Right atrium auricular region (tissue), 2 donors: ENCODE data around the gene FBRSL1. TPM values are rescaled to one million over a fixed set of nuclear protein-coding genes. Genes with fewer than 3 reads are reported as not detected.
A peak's percentile ranks its signal among the peaks of the same experiment; 100 is the strongest.

Experiments
- DNase-seq: peaks from one replicate; pipeline ENCODE4 v3.0.0-alpha.2; 2019; ENCODE audit warnings: low spot score
- H3K27ac ChIP-seq, 2 donors: fragments of 200-600 bp; sonication (generic); 1 replicate in 1 of 2; 2 replicates in 1 of 2; pipeline ENCODE4 v1.5.1; 2016 to 2019
- H3K27me3 ChIP-seq, 2 donors: fragments of 200-600 bp; sonication (generic); one replicate each; pipeline versions ENCODE4 v1.5.1 to v1.6.0; 2017 to 2019
- H3K36me3 ChIP-seq: fragments of 200-600 bp; sonication (generic); one replicate; pipeline ENCODE4 v1.5.1; 2016
- H3K4me1 ChIP-seq, 2 donors: fragments of 200-600 bp; sonication (generic); one replicate each; pipeline versions ENCODE4 v1.5.1 to v1.6.0; 2017 to 2019
- H3K4me3 ChIP-seq, 2 donors: fragments of 200-600 bp; sonication (generic); 1 replicate in 1 of 2; 2 replicates in 1 of 2; pipeline ENCODE4 v1.5.1; 2017 to 2019; ENCODE audit warnings: mild to moderate bottlenecking in 1 of 2, moderate library complexity in 1 of 2
- H3K9me3 ChIP-seq, 2 donors: fragments of 200-600 bp; sonication (generic); one replicate each; pipeline ENCODE4 v1.5.1; 2019
- total RNA-seq, 2 donors: library from RNA; depleted of rRNA; stranded (reverse); fragments of >200 nt; gene quantifications; one replicate each; pipeline ENCODE4 v1.1.0, GENCODE V29; 2016
- TF ChIP-seq, protein P1 (sequence below), 2 donors: fragments of 200-600 bp; sonication (generic); IDR thresholded peaks; one replicate each; pipeline ENCODE4 v1.5.1; 2019; ENCODE audit warnings: antibody characterized with exemption in 2 of 2

The FBRSL1 gene
- total RNA-seq, 2 donors from 2014 or later: 19.3 to 20.4 TPM

DNA sequence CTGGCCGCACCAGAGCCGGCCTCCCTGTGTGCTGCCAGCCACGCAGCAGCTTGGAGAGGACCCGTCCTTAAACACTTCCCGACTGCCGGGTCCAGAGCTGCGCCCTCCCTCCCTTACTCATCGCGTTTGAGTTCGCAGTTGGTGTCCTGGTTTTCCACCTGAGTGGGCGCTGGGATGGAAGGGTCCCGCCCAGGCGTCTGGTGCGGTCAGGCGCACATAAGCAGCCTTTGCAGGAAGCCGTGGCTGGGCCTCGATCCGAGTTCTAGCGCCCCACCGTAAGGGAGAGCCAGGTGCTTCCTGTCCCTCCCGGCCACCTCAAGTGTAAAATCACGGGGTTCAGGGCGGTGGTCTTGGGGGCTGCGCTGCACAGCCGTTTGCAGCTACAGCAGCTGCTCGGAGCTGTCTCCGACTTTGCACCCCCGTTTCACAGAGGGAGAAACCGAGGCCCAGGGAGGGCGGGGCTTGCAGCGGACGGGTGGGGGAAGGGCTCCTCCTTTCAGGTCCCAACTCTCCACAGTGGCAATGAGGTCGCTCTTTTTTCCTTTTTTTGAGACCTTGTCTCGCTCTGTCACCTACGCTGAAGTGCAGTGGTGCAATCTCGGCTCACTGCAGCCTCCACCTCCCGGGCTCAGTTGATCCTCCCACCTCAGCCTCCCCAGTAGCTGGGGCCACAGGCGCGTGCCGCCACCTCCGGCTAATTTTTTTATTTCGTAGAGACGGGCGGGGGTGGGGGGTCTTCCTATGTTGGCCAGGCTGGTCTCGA is 69.1 kb downstream of the FBRSL1 start:
- no peak for DNase-seq
- TF ChIP-seq, protein P1, sequence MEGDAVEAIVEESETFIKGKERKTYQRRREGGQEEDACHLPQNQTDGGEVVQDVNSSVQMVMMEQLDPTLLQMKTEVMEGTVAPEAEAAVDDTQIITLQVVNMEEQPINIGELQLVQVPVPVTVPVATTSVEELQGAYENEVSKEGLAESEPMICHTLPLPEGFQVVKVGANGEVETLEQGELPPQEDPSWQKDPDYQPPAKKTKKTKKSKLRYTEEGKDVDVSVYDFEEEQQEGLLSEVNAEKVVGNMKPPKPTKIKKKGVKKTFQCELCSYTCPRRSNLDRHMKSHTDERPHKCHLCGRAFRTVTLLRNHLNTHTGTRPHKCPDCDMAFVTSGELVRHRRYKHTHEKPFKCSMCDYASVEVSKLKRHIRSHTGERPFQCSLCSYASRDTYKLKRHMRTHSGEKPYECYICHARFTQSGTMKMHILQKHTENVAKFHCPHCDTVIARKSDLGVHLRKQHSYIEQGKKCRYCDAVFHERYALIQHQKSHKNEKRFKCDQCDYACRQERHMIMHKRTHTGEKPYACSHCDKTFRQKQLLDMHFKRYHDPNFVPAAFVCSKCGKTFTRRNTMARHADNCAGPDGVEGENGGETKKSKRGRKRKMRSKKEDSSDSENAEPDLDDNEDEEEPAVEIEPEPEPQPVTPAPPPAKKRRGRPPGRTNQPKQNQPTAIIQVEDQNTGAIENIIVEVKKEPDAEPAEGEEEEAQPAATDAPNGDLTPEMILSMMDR (IDR thresholded peaks at IDR 0.05): no peak
- peaks cover 0 to 21% of the 10 kb centered on the region in 2 donors for H3K4me1 ChIP-seq
- peak overlapping the region; percentile 47 to 68 for H3K4me3 ChIP-seq
- no peak overlapping the region for H3K27ac ChIP-seq
- H3K9me3 ChIP-seq: no peaks in the 10 kb centered on the region
- no peaks in the 10 kb centered on the region for H3K36me3 ChIP-seq
- H3K27me3 ChIP-seq: no peaks in the 10 kb centered on the region

DNA sequence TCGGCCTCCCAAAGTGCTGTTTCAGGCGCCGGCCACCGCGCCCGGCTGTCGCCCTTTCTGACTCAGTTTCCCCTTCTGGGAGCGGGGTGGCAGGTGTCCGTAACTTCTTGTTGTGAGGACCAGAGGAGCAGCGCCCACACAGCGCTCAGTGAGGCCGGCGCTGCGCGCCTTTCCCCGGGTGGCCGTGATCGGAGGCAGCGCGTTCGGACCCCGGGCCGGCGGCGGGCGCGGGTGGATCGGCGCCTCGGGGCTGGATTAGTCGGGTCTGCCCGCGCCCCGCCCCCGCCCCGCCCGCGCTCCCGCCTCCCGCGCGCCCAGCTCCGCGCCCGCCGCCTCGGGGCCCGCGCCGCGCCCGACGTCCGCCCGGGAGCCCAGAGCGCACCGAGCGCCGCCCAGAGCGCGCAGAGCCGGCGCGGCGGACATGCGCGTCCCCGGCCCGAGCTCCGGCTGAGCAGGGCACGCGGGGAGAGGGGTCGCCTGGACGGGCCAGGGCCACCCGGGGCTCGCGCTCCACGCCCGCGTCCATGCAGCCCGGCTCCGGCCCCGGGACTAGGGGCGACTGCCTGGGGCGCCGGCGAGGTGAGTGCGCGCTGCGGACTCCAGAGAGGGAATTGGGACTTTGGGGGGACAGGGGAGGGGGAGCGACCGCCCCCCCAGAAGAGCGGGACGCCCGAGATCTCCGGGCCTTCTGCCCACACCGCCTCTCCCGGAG is 69.9 kb downstream of the FBRSL1 start:
- Histone ChIP-seq H3K4me1 (peaks cover 0 to 21% of the 10 kb centered on the region in 2 donors), H3K36me3 (no peaks in the 10 kb centered on the region), H3K4me3 (peak overlapping the region; percentile 47 to 68), H3K27ac (no peak overlapping the region), H3K27me3 (no peaks in the 10 kb centered on the region), H3K9me3 (no peaks in the 10 kb centered on the region)
- TF ChIP-seq, protein P1 (IDR thresholded peaks at IDR 0.05): no peak
- no peak for DNase-seq

DNA sequence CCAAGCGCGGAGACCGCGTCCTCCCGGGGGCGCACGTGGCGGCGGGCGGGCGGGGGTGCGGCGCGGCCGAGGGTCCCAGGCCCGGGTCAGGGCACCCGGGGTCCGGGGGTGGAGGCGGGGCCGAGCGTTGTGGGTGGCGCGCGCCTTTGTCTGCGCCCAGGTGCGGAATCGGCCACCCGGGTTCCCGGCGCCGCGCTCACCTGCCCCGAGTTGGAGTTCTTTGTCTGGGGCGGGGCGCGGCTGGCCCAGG is 70.3 kb downstream of the FBRSL1 start:
- H3K9me3 ChIP-seq: no peaks in the 10 kb centered on the region
- no peak for DNase-seq
- TF ChIP-seq, protein P1 (IDR thresholded peaks at IDR 0.05): no peak
- H3K27me3 ChIP-seq: no peaks in the 10 kb centered on the region
- no peak overlapping the region for H3K27ac ChIP-seq
- no peaks in the 10 kb centered on the region for H3K36me3 ChIP-seq
- H3K4me3 ChIP-seq: peak overlapping the region; percentile 47 to 68
- peaks cover 0 to 21% of the 10 kb centered on the region in 2 donors for H3K4me1 ChIP-seq

DNA sequence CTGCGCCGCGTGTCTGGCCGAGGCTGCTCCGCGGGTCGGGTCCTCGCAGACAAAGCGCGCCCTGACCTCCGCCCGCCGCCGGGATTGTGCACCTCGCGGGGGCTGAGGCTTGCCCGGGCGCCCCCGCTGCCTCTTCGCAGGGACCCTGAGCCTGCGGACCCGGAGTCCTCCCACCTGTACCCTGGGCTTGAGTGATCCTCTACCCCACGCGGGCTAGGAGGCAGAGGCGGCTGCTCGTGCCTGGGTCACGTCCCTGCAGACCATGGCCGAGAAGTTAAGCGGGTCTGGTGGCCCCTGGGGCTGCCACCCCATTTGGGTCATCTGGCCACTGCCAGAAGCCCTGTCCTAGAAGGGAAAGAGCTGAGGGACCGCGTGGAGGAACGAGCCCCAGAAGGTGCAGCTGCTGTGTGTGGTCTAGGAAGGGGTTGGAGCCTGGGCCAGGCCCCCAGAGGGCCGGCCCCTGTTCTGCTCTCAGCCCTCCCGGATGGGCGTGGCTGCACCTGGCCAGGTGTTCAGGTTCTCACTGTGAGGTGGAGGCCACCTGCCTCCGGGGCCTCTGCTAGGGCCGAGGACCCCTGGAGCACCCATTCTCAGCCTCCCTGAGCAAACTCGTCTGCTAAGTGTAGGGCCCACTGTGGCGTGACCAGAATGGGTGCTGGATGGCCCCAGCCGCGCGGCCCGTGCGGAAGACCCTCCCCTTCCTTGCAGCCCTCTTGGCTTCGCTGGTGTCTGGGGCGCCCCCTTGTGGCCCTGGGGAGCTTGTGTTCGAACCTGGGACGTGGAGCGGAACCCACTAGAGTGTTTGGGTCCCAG is 70.9 kb downstream of the FBRSL1 start:
- H3K27ac ChIP-seq: no peak overlapping the region
- H3K27me3 ChIP-seq: no peaks in the 10 kb centered on the region
- H3K9me3 ChIP-seq: no peaks in the 10 kb centered on the region
- H3K4me3 ChIP-seq: peak overlapping the region; percentile 47 to 68
- H3K4me1 ChIP-seq: peaks cover 0 to 21% of the 10 kb centered on the region in 2 donors
- H3K36me3 ChIP-seq: no peaks in the 10 kb centered on the region
- DNase-seq: no peak
- TF ChIP-seq, protein P1 (IDR thresholded peaks at IDR 0.05): peak; percentile 39 to 62

Other genes starting within 250 kb of the FBRSL1 start
- gene GALNT9, start 160.6 kb upstream of the FBRSL1 start, total RNA-seq: 10 to 100 TPM in 1 of 2 donors, 1 to 10 TPM in 1; 4.0 to 10.8 TPM
- not detected for gene LRCOL1, start 120.4 kb downstream of the FBRSL1 start, total RNA-seq
- gene P2RX2, start 128.6 kb downstream of the FBRSL1 start, total RNA-seq: not detected
- 10 to 100 TPM; 10.2 to 13.9 TPM for gene POLE, start 197.2 kb downstream of the FBRSL1 start, total RNA-seq
- 10 to 100 TPM; 43.0 to 65.7 TPM for gene PXMP2, start 197.4 kb downstream of the FBRSL1 start, total RNA-seq
- gene PGAM5, start 220.7 kb downstream of the FBRSL1 start, total RNA-seq: 10 to 100 TPM; 12.8 to 20.0 TPM